ENCODE measurements around the gene S1PR5.
"Not testable (repeated sequence)": the region's sequence is repeated elsewhere in the genome, so short reads cannot be mapped to it uniquely, and the experiment has no call there.

The S1PR5 gene

GRCh38 chr19:10517361-10517759, at the start of gene S1PR5:
Gene S1PR5, minus strand, starts transcription at chr19:10517447. Its CDS starts 2,436 bp downstream, at chr19:10515011.
- no peak for DNase-seq

- DNase-seq, result no peak
Measured at GRCh38 chr19:10566658-10567410, 49.6 kb upstream of the S1PR5 start.

- DNase-seq, result no peak
Measured at GRCh38 chr19:10566408-10566657, 49.1 kb upstream of the S1PR5 start.

GRCh38 chr19:10565567-10566407, 48.5 kb upstream of the S1PR5 start, which contains the start of gene KRI1:
Gene KRI1, minus strand, starts transcription at chr19:10566010. Its CDS starts 11 bp downstream, at chr19:10565999.
- DNase-seq, result peak; percentile 40

GRCh38 chr19:10565028-10565566, 47.9 kb upstream of the S1PR5 start:
- DNase-seq, result no peak

GRCh38 chr19:10562609-10563008, 45.4 kb upstream of the S1PR5 start:
- no peak for DNase-seq

GRCh38 chr19:10560154-10560553, 42.9 kb upstream of the S1PR5 start:
- no peak for DNase-seq

GRCh38 chr19:10557603-10558197, 40.5 kb upstream of the S1PR5 start:
- no peak for DNase-seq

GRCh38 chr19:10555610-10555973, 38.3 kb upstream of the S1PR5 start:
- no peak for DNase-seq

- DNase-seq, result no peak
Measured at GRCh38 chr19:10554760-10555609, 37.7 kb upstream of the S1PR5 start.

- DNase-seq, result no peak
Measured at GRCh38 chr19:10553943-10554381, 36.7 kb upstream of the S1PR5 start.

- DNase-seq, result no peak
Measured at GRCh38 chr19:10553087-10553667, 35.9 kb upstream of the S1PR5 start.

- DNase-seq, result no peak
Measured at GRCh38 chr19:10552510-10553053, 35.3 kb upstream of the S1PR5 start.

- no peak for DNase-seq
Measured at GRCh38 chr19:10551698-10552301, 34.6 kb upstream of the S1PR5 start.

- not testable (repeated sequence) for DNase-seq
Measured at GRCh38 chr19:10551006-10551405, 33.8 kb upstream of the S1PR5 start.

- DNase-seq, result no peak
Measured at GRCh38 chr19:10550336-10550735, 33.1 kb upstream of the S1PR5 start.

- no peak for DNase-seq
Measured at GRCh38 chr19:10549733-10550132, 32.5 kb upstream of the S1PR5 start.

- no peak for DNase-seq
Measured at GRCh38 chr19:10548746-10549276, 31.6 kb upstream of the S1PR5 start.

- no peak for DNase-seq
Measured at GRCh38 chr19:10546817-10547216, 29.6 kb upstream of the S1PR5 start.

- no peak for DNase-seq
Measured at GRCh38 chr19:10544753-10545251, 27.6 kb upstream of the S1PR5 start.

- DNase-seq, result no peak
Measured at GRCh38 chr19:10544242-10544752, 27.1 kb upstream of the S1PR5 start.
